ENCODE measurements around the gene ZNF808. TPM values are rescaled to one million over a fixed set of nuclear protein-coding genes. Genes with fewer than 3 reads are reported as not detected.
"Not testable (repeated sequence)": the region's sequence is repeated elsewhere in the genome, so short reads cannot be mapped to it uniquely, and the experiment has no call there.

The ZNF808 gene
- 10 to 100 TPM in 2 of 3 donors, 1 to 10 TPM in 1; 9.0 to 11.1 (median 10.7) TPM for polyA plus RNA-seq (ENCODE audit: insufficient read length in 3 of 3)

DNA sequence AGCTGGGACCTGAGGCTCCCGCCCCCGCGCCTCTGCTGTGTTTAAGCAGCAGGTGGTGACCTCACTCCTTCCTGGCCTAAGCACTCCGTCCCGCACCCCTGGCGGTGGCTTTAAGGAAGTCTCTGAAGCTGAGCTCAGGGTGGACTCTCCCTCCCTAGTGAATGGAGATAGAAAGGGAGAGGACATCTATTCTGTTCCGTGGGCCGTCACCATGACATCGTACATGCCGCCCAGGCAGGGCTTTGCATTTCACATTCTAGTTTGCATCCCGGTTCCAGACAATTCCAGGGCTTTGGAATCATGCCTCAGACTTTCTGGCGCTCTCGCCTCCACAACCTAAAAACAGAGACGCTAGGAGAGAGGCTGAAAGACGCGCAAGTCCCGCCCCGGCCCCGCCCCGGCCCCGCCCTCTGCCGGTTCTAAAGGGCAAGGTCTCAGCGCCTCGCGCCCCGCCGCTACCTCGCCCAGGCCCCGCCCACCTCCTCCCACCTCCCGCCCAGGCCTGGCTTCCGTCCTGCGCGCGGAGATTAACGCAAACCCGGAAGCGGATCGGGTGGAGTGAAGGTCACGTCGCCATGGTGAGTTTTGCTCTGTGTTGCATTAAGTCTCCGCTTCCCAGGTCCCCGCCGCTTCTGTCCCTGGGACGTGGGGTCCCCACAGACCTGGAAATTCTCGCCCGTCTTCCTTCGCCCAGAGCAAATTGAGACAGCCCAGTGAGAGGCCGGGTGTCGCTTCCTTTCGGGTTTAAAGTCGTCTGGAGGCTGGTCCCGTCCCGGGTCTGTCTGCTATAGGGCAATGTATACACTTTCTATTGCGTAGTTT lies at the start of gene ZNF808:
TSS of gene ZNF808 (plus strand) at position 535 of the 822 bp plus-strand sequence. CDS start 15,617 bp downstream, outside the sequence.
- peak; percentile 82 to 85 (median 82) for DNase-seq (ENCODE audit: low read depth in 3 of 3, low spot score in 2 of 3)

GRCh38 chr19:52484111-52484743 lies 43.2 kb upstream of the ZNF808 start:
- DNase-seq (ENCODE audit: low read depth in 3 of 3, low spot score in 2 of 3), result not testable (repeated sequence)

GRCh38 chr19:52485064-52485463 lies 42.4 kb upstream of the ZNF808 start:
- DNase-seq (ENCODE audit: low read depth in 3 of 3, low spot score in 2 of 3), result not testable (repeated sequence)

- not testable (repeated sequence) for DNase-seq (ENCODE audit: low read depth in 3 of 3, low spot score in 2 of 3)
Observed at GRCh38 chr19:52485561-52486240, 41.8 kb upstream of the ZNF808 start.

- peak in 2 of 3 donors; percentile 15 to 23 for DNase-seq (ENCODE audit: low read depth in 3 of 3, low spot score in 2 of 3)
Observed at GRCh38 chr19:52492201-52492993, 35.1 kb upstream of the ZNF808 start.

- peak in 2 of 3 donors; percentile 5 to 7 for DNase-seq (ENCODE audit: low read depth in 3 of 3, low spot score in 2 of 3)
Observed at GRCh38 chr19:52492994-52493470, 34.4 kb upstream of the ZNF808 start.

GRCh38 chr19:52494518-52494917 lies 33.0 kb upstream of the ZNF808 start:
- DNase-seq (ENCODE audit: low read depth in 3 of 3, low spot score in 2 of 3), result no peak

DNA sequence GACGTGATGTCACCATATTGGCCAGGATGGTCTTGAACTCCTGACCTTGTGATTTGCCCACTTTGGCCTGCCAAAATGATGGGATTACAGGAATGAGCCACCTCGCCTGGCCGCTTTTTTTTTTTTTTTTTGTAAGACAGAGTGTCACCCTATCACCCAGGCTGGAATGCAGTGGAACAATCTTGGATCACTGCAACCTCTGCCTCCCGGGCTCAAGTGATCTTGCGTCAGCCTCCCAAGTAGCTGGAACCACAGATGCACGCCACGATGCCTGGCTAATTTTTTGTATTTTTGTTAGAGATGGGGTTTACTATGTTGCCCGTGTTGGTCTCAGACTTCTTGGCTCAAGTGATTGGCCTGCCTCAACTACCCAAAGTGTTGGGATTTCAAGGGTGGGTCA lies 28.9 kb upstream of the ZNF808 start:
- DNase-seq (ENCODE audit: low read depth in 3 of 3, low spot score in 2 of 3), result no peak

GRCh38 chr19:52500474-52500873 lies 27.0 kb upstream of the ZNF808 start:
- not testable (repeated sequence) for DNase-seq (ENCODE audit: low read depth in 3 of 3, low spot score in 2 of 3)

- not testable (repeated sequence) for DNase-seq (ENCODE audit: low read depth in 3 of 3, low spot score in 2 of 3)
Observed at GRCh38 chr19:52500991-52501390, 26.5 kb upstream of the ZNF808 start.

GRCh38 chr19:52507266-52507665 lies 20.2 kb upstream of the ZNF808 start:
- no peak for DNase-seq (ENCODE audit: low read depth in 3 of 3, low spot score in 2 of 3)

DNA sequence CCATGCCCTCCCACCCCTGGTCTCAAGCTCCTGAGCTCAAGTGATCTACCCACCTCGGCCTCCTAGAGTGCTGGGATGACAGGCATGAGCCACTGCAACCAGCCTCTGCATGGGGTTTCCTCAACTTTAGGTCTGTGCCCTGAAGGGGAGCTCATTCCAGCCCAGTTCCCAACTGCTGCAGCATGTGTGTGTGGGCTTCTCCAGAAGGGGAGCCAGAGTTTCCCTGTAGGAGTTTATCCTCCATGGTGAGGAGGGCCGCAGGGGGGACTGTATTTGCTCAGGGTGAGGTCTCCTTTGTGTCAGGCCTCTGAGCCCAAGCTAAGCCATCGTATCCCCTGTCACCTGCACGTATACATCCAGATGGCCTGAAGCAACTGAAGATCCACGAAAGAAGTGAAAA lies 11.3 kb upstream of the ZNF808 start:
- DNase-seq (ENCODE audit: low read depth in 3 of 3, low spot score in 2 of 3), result no peak

DNA sequence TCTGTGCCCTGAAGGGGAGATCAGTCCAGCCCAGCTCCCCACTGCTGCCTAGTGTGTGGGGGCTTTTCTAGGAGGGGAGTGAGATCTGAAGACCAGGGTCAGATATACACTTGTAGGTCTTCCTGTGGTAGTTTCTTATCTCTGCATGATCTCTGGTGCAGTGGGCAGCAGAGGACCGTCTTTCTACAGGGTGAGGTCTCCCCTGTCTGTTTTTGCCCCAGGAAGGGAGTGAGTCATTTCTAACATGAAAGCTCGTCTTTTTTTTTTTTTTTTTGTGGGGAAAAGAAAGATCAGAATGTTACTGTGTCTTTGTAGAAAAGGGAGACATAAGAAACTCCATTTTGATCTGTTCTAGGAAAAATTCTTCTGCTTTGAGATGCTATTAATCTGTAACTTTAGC lies 8.8 kb upstream of the ZNF808 start:
- no peak for DNase-seq (ENCODE audit: low read depth in 3 of 3, low spot score in 2 of 3)

- not testable (repeated sequence) for DNase-seq (ENCODE audit: low read depth in 3 of 3, low spot score in 2 of 3)
Observed at GRCh38 chr19:52519175-52519574, 8.3 kb upstream of the ZNF808 start.

DNA sequence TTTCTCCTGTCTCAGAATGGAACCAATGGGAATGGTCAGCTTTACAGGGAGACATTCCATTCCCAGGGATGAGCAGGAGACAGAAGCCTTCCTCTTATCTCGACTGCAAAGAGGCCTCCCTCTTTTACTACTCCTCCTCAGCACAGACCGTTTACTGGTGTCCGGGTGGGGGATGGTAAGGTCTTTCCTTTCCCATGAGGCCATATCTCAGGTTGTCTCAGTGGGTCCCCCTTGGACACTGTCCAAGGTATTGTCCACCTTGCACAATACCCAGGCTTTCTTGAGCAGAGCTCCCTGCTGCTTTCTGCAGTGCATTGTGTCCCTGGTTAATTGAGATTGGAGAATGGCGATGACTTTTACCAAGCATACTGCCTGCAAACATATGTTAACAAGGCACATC lies 7.5 kb upstream of the ZNF808 start:
- no peak for DNase-seq (ENCODE audit: low read depth in 3 of 3, low spot score in 2 of 3)

GRCh38 chr19:52522551-52522950 lies 4.9 kb upstream of the ZNF808 start:
- DNase-seq (ENCODE audit: low read depth in 3 of 3, low spot score in 2 of 3), result no peak

DNA sequence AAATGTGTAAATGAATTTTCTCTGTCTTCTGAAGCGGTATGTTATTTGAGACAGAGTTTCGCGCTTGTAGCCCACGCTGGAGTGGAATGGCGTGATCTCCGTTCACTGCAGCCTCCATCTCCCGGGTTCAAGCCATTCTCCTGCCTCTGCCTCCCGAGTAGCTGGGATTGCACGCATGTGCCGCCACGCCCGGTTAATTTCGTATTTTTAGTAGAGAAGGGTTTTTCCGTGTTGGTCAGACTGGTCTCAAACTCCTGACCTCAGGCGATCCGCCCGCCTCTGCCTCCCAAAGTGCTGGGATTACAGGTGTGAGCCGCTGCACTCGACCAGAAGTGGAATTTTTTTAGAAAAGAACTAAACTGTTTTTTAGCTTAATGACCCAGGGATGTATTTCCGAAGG lies 3.4 kb upstream of the ZNF808 start:
- no peak for DNase-seq (ENCODE audit: low read depth in 3 of 3, low spot score in 2 of 3)

DNA sequence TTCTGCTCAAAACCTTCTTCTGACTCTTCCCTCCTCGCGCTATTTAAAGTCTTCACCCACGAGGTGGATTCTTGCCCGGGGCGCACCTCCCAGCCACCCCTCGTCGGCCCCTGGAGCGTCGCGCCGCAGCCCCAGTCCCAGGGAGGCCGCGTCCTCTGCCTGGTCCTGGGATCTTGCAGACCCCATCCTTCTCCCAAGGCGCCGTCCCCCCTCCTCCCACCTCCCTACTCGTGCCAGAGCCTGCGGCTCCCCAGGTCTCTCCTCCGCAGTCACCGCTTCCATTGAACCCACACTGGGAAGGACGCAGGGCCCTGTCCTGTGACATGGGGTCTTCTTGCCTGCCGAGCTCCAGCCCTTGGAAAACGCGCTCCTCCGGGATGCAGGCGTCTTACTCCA lies 486 bp downstream of the ZNF808 start:
- no peak for DNase-seq (ENCODE audit: low read depth in 3 of 3, low spot score in 2 of 3)

DNA sequence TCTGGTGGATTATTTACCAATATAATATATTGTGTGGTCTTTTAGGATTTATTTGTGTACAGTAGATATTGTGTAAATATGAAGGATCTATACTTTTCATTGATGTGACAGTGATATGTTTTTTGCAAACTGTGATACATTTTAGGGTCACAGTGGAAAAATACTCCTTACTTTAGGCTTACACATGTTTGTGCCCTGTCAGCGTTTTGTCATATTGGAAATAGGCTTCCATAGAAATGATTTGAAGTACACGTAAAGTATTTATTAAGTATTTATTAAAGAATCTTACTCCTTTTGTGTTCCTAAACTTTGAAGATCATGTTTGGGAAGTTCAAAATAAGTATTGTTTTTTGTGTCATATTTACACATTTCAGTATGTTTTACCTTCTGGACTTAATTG lies 5.0 kb downstream of the ZNF808 start:
- no peak for DNase-seq (ENCODE audit: low read depth in 3 of 3, low spot score in 2 of 3)

- no peak for DNase-seq (ENCODE audit: low read depth in 3 of 3, low spot score in 2 of 3)
Observed at GRCh38 chr19:52533901-52534300, 6.4 kb downstream of the ZNF808 start.
